ENCODE measurements around the gene RUSC2. TPM values are rescaled to one million over a fixed set of nuclear protein-coding genes. Genes with fewer than 3 reads are reported as not detected.

The RUSC2 gene
- total RNA-seq, 1 donor: 28.6 TPM

DNA sequence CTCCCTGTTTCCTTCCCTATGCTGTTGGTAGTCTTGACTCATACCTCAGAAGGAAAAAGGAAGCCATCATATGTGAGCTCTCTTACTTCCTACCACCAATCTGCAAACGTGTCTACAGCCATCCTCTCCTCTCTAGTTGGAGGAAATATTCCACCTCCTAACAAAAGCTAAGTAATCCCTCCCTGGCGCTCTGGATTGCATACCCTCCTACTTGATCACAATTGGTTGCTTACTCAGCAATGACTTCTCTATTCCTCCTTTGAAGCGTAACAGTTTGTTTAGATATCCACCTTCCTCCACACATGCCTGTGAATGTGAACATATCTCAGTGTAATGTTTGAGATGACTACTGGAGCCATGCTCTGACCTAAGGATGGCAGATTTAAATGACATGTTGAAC, 18.2 kb downstream of the RUSC2 start:
- TF ChIP-seq, protein P1, sequence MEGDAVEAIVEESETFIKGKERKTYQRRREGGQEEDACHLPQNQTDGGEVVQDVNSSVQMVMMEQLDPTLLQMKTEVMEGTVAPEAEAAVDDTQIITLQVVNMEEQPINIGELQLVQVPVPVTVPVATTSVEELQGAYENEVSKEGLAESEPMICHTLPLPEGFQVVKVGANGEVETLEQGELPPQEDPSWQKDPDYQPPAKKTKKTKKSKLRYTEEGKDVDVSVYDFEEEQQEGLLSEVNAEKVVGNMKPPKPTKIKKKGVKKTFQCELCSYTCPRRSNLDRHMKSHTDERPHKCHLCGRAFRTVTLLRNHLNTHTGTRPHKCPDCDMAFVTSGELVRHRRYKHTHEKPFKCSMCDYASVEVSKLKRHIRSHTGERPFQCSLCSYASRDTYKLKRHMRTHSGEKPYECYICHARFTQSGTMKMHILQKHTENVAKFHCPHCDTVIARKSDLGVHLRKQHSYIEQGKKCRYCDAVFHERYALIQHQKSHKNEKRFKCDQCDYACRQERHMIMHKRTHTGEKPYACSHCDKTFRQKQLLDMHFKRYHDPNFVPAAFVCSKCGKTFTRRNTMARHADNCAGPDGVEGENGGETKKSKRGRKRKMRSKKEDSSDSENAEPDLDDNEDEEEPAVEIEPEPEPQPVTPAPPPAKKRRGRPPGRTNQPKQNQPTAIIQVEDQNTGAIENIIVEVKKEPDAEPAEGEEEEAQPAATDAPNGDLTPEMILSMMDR (IDR thresholded peaks at IDR 0.05; ENCODE audit: extremely low read depth, low read depth, low read length): no peak
- no peak overlapping the region for H3K4me2 ChIP-seq (ENCODE audit: insufficient read depth, low read length)

DNA sequence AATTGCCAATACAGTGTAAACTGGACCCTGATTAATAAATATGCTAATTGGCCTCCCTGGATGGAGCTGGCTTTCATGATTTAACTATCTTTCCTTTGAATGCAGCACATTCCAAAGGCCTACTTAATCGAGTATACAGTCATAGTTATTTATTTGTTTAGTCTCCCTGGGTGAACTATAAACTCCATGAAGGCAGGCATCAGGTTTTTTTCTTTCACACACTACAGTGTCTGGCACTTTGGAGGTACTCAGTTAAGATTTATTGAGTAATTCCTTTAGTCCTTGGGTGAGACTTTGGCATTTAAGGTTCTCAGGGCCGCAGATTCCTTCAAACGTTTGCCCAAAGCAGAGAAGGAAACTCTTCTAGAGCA, 20.5 kb downstream of the RUSC2 start:
- Histone ChIP-seq H3K4me3 (ENCODE audit: insufficient read depth, low read length) (no peak overlapping the region), H2AFZ (ENCODE audit: low read length) (no peak overlapping the region), H3K9me3 (ENCODE audit: low read depth, low read length) (no peaks in the 10 kb centered on the region), H3K27me3 (ENCODE audit: insufficient read depth, low read length) (no peaks in the 10 kb centered on the region), H3K79me2 (ENCODE audit: insufficient read depth, low read length) (peaks cover 77% of the 10 kb centered on the region), H3K4me1 (ENCODE audit: insufficient read depth, low read length) (peaks cover 49% of the 10 kb centered on the region), H3K27ac (ENCODE audit: low read depth, low read length) (peak overlapping the region; percentile 70), H3K4me2 (ENCODE audit: insufficient read depth, low read length) (peak overlapping the region; percentile 56), H3K36me3 (ENCODE audit: insufficient read depth, low read length) (peaks cover 11% of the 10 kb centered on the region), H4K20me1 (ENCODE audit: insufficient read depth, low read length) (no peaks in the 10 kb centered on the region)
- TF ChIP-seq, protein P1 (IDR thresholded peaks at IDR 0.05; ENCODE audit: extremely low read depth, low read depth, low read length): no peak
- no peak for DNase-seq (ENCODE audit: insufficient read length, low spot score, missing footprints)

More for the DNA sequence above, 18.2 kb downstream of the RUSC2 start:
- Histone ChIP-seq H3K79me2 (ENCODE audit: insufficient read depth, low read length) (peaks cover 78% of the 10 kb centered on the region), H3K27me3 (ENCODE audit: insufficient read depth, low read length) (no peaks in the 10 kb centered on the region), H3K27ac (ENCODE audit: low read depth, low read length) (no peak overlapping the region), H3K36me3 (ENCODE audit: insufficient read depth, low read length) (peaks cover 11% of the 10 kb centered on the region), H3K4me1 (ENCODE audit: insufficient read depth, low read length) (peaks cover 38% of the 10 kb centered on the region), H3K9me3 (ENCODE audit: low read depth, low read length) (no peaks in the 10 kb centered on the region), H2AFZ (ENCODE audit: low read length) (no peak overlapping the region), H3K4me3 (ENCODE audit: insufficient read depth, low read length) (no peak overlapping the region), H4K20me1 (ENCODE audit: insufficient read depth, low read length) (no peaks in the 10 kb centered on the region)
- no peak for DNase-seq (ENCODE audit: insufficient read length, low spot score, missing footprints)

DNA sequence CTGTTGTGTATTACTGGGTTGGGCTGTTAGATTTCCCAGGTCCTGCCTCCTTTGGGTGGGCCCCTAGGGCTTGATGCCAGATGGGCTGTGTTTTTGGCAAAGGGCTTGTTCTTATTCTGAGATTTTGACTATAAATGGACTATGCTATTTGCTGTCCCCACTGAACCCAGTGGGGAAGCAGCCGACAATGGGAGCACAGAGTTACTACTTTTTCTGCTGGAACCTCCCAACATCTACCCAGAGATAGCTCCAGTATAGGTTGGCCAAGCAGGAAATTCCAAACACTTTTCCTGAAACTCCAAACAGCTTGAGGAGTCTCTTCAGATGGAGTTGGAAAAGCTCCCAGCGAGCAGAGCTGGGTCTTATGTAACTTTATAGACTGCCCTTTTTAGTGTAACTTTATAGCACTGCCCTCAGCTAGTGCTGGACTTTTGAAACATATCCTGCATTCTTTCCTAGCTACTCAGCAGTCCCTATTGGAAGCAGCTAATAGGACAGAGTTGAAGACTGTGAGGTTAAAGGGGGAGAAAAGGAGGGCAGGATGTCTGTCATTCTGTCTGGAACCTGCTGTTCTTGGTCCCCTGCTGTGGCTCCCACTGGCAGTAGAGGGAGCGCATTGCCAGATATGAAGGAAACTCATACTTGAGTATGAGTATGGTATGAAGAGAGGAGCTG, 21.0 kb downstream of the RUSC2 start:
- no peaks in the 10 kb centered on the region for H3K9me3 ChIP-seq (ENCODE audit: low read depth, low read length)
- H3K4me1 ChIP-seq (ENCODE audit: insufficient read depth, low read length): peaks cover 54% of the 10 kb centered on the region
- no peaks in the 10 kb centered on the region for H3K27me3 ChIP-seq (ENCODE audit: insufficient read depth, low read length)
- H3K4me2 ChIP-seq (ENCODE audit: insufficient read depth, low read length): peak overlapping the region; percentile 56
- H3K36me3 ChIP-seq (ENCODE audit: insufficient read depth, low read length): peaks cover 11% of the 10 kb centered on the region
- peak overlapping the region; percentile 9 for H3K4me3 ChIP-seq (ENCODE audit: insufficient read depth, low read length)
- TF ChIP-seq, protein P1 (IDR thresholded peaks at IDR 0.05; ENCODE audit: extremely low read depth, low read depth, low read length): peak; percentile 40
- H2AFZ ChIP-seq (ENCODE audit: low read length): no peak overlapping the region
- H3K79me2 ChIP-seq (ENCODE audit: insufficient read depth, low read length): peaks cover 75% of the 10 kb centered on the region
- H4K20me1 ChIP-seq (ENCODE audit: insufficient read depth, low read length): no peaks in the 10 kb centered on the region
- peak overlapping the region; percentile 70 for H3K27ac ChIP-seq (ENCODE audit: low read depth, low read length)
- peak; percentile 64 for DNase-seq (ENCODE audit: insufficient read length, low spot score, missing footprints)

DNA sequence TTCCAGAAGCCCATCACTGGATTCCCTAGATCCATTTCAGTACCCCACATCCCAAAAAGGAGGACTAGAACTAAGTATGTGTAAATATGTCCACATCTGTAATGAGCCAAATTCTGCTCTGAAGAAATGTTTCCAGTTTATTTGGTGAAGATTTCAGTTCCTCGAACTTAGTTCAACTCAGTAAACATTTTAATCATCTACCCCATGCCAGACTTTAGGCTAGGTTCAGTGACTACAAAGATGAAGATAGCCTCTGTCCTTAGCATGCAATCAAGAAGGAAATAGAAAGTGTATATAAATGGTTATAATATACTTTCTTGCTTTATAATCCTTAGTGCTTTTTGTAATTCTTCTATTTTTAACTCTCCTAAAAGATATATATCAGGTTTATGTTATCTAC, 21.5 kb downstream of the RUSC2 start:
- DNase-seq (ENCODE audit: insufficient read length, low spot score, missing footprints): no peak
- Histone ChIP-seq H3K9me3 (ENCODE audit: low read depth, low read length) (no peaks in the 10 kb centered on the region), H3K27me3 (ENCODE audit: insufficient read depth, low read length) (no peaks in the 10 kb centered on the region), H3K27ac (ENCODE audit: low read depth, low read length) (peak overlapping the region; percentile 70), H2AFZ (ENCODE audit: low read length) (no peak overlapping the region), H3K4me1 (ENCODE audit: insufficient read depth, low read length) (peaks cover 59% of the 10 kb centered on the region), H3K4me2 (ENCODE audit: insufficient read depth, low read length) (peak overlapping the region; percentile 56), H3K79me2 (ENCODE audit: insufficient read depth, low read length) (peaks cover 73% of the 10 kb centered on the region), H3K4me3 (ENCODE audit: insufficient read depth, low read length) (peak overlapping the region; percentile 9), H3K36me3 (ENCODE audit: insufficient read depth, low read length) (peaks cover 11% of the 10 kb centered on the region), H4K20me1 (ENCODE audit: insufficient read depth, low read length) (no peaks in the 10 kb centered on the region)
- TF ChIP-seq, protein P1 (IDR thresholded peaks at IDR 0.05; ENCODE audit: extremely low read depth, low read depth, low read length): no peak
